ENCODE results near the gene MTRF1L.

DNA sequence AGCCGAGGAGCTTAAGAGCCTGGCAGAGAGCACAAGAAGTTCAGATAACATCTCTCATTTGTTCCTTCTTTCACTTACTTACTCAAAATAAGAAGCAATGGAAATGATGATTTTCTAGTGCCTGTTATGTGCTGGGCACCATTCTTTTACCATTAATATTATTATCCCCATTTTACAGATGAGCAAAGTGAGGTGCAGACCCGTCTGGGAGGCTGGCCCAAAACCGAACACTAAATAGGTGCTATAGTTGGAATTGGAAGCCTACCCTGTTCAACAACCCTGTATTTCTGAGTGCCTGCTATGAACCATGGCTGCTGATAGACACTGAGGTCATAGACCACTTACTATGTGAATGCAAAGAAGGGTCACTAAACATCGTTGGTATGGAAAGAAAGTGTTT lies 25.0 kb upstream of the MTRF1L start:
- TF ChIP-seq POLR2AphosphoS5 (IDR thresholded peaks at IDR 0.05), result no peak
- TF ChIP-seq, protein P1, sequence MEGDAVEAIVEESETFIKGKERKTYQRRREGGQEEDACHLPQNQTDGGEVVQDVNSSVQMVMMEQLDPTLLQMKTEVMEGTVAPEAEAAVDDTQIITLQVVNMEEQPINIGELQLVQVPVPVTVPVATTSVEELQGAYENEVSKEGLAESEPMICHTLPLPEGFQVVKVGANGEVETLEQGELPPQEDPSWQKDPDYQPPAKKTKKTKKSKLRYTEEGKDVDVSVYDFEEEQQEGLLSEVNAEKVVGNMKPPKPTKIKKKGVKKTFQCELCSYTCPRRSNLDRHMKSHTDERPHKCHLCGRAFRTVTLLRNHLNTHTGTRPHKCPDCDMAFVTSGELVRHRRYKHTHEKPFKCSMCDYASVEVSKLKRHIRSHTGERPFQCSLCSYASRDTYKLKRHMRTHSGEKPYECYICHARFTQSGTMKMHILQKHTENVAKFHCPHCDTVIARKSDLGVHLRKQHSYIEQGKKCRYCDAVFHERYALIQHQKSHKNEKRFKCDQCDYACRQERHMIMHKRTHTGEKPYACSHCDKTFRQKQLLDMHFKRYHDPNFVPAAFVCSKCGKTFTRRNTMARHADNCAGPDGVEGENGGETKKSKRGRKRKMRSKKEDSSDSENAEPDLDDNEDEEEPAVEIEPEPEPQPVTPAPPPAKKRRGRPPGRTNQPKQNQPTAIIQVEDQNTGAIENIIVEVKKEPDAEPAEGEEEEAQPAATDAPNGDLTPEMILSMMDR (IDR thresholded peaks at IDR 0.05), result no peak
